SK-N-MC (cell line): ENCODE measurements around the gene SUPV3L1.

Experiments used
- EZH2 ChIP-seq: fragments of 200-600 bp; sonication (generic); IDR thresholded peaks from one replicate; pipeline ENCODE4 v1.6.1; 2017; ENCODE audit warnings: antibody characterized with exemption
- FOXP2 ChIP-seq: optimal IDR thresholded peaks from 2 replicates; pipeline ENCODE3; 2011; ENCODE audit warnings: mild to moderate bottlenecking, moderate library complexity; ENCODE audit not compliant: insufficient read depth; ENCODE audit errors: extremely low read length, control extremely low read depth
- POLR2AphosphoS5 ChIP-seq: IDR thresholded peaks from 2 replicates; pipeline ENCODE4 v1.6.1; 2012; ENCODE audit warnings: mild to moderate bottlenecking, low read depth, low read length, borderline replicate concordance

DNA sequence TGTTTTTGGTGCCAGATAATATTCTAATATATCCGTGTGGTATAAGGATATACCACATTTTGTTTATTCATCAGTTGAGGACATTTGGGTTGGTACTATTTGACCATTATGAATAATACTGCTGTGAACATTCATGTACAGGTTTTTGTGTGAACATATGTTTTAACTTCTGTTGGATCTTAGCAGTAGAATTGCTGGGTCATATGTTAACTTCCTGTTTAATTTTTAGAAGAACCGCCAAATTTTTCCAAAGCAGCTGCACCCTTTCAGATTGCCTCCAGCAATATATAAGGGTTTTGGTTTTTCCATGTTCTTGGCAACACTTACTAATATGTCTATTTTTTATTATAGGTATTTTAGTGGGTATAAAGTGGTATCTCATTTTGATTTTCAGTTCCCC, 33.3 kb upstream of the SUPV3L1 start:
- TF ChIP-seq FOXP2 (no peak), POLR2AphosphoS5 (no peak), EZH2 (no peak)
